Hematopoietic multipotent progenitor cell treated with erythropoietin and hydrocortisone succinate and interleukin-3 and kit ligand, for 17 days (in vitro differentiated cells): ENCODE data around the gene CDK5RAP3.

Source experiments
- DNase-seq: peaks from one replicate; pipeline ENCODE4 v3.0.0-alpha.2; 2015; ENCODE audit warnings: low spot score

The CDK5RAP3 gene

GRCh38 chr17:48025040-48025903 is 54.4 kb downstream of the CDK5RAP3 start:
- peak; percentile 98 for DNase-seq

- DNase-seq: peak; percentile 17
These were observed 55.1 kb downstream of the CDK5RAP3 start for GRCh38 chr17:48025904-48026501.

GRCh38 chr17:48026502-48027321 is 55.8 kb downstream of the CDK5RAP3 start:
- peak; percentile 80 for DNase-seq

- DNase-seq: no peak
These were observed 56.5 kb downstream of the CDK5RAP3 start for GRCh38 chr17:48027322-48027981.

GRCh38 chr17:48028736-48029135 is 57.8 kb downstream of the CDK5RAP3 start:
- DNase-seq: no peak

DNA sequence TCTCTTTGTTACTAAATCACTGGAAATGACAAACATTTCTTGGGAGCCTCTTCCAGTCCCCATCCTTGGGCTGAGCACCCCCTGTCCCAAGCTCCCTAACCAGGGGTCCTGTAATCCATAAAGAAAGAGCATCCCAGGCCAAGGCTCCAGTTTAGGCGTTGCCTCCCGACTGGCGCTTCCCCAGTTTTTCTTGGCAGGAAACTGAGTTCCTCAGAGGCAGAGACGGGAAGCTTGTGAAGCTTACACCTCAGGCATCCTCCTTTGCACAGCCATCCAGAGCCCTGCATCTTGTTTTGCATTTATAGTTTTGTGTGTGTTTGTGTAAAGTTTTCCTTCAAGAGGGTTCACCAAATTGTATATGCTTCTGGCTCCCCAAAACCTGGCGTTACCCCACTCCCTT is 59.6 kb downstream of the CDK5RAP3 start:
- DNase-seq: no peak
